Erythroblast (primary cell): ENCODE data around the gene IL16.
A peak's percentile ranks its signal among the peaks of the same experiment; 100 is the strongest.

Experiments used
- DNase-seq, 2 experiments: peaks; one replicate each; lab custom pipeline; 2025; lab: John Stamatoyannopoulos, UW
- GATA1 ChIP-seq: IDR thresholded peaks from 2 replicates; pipeline ENCODE4 v1.6.1; 2011; ENCODE audit warnings: low read depth, mild to moderate bottlenecking, control low read depth, low read length, moderate library complexity
- POLR2A ChIP-seq: IDR thresholded peaks from 2 replicates; pipeline ENCODE4 v1.6.1; 2011; ENCODE audit warnings: mild to moderate bottlenecking, low read length

IL16 gene

GRCh38 chr15:81273855-81274254 lies 77.2 kb downstream of the IL16 start:
- no peak for DNase-seq
- no peak for TF ChIP-seq POLR2A
- no peak for TF ChIP-seq GATA1

- no peak for DNase-seq
- TF ChIP-seq POLR2A (no peak), GATA1 (no peak)
These were observed 77.6 kb downstream of the IL16 start for GRCh38 chr15:81274255-81274654.

GRCh38 chr15:81274931-81275707 lies 78.4 kb downstream of the IL16 start:
- TF ChIP-seq POLR2A (no peak), GATA1 (no peak)
- DNase-seq, result peak; percentile 78 to 84

GRCh38 chr15:81275711-81276392 lies 79.2 kb downstream of the IL16 start:
- TF ChIP-seq GATA1 (no peak), POLR2A (no peak)
- DNase-seq, result no peak

GRCh38 chr15:81276967-81277366 lies 80.3 kb downstream of the IL16 start:
- DNase-seq, result no peak
- TF ChIP-seq GATA1 (no peak), POLR2A (no peak)

- TF ChIP-seq GATA1, result no peak
- TF ChIP-seq POLR2A, result no peak
- no peak for DNase-seq
These were observed 81.2 kb downstream of the IL16 start for GRCh38 chr15:81277851-81278250.

GRCh38 chr15:81278306-81279029 lies 81.8 kb downstream of the IL16 start:
- TF ChIP-seq POLR2A, result no peak
- TF ChIP-seq GATA1, result no peak
- DNase-seq, result no peak

GRCh38 chr15:81279621-81280485 lies 83.2 kb downstream of the IL16 start:
- TF ChIP-seq GATA1 (no peak), POLR2A (no peak)
- DNase-seq, result no peak

GRCh38 chr15:81280696-81281455 lies 84.2 kb downstream of the IL16 start:
- no peak for DNase-seq
- TF ChIP-seq GATA1 (no peak), POLR2A (no peak)

GRCh38 chr15:81281456-81281735 lies 84.7 kb downstream of the IL16 start:
- no peak for DNase-seq
- TF ChIP-seq POLR2A (no peak), GATA1 (no peak)

GRCh38 chr15:81281766-81282605 lies 85.3 kb downstream of the IL16 start:
- no peak for DNase-seq

GRCh38 chr15:81282606-81282895 lies 85.9 kb downstream of the IL16 start:
- TF ChIP-seq GATA1, result no peak
- no peak for TF ChIP-seq POLR2A
- no peak for DNase-seq

More at GRCh38 chr15:81281766-81282605, 85.3 kb downstream of the IL16 start:
- TF ChIP-seq POLR2A (no peak), GATA1 (no peak)
